Hindlimb muscle (tissue), 1 donor: Measurements from ENCODE around the gene LILRB5. TPM values are rescaled to one million over a fixed set of nuclear protein-coding genes. Genes with fewer than 3 reads are reported as not detected.
"Not testable (repeated sequence)": the region's sequence is repeated elsewhere in the genome, so short reads cannot be mapped to it uniquely, and the experiment has no call there.

Experiments used
- DNase-seq: peaks from one replicate; pipeline ENCODE4 v3.0.0-alpha.2; 2013
- polyA plus RNA-seq: library from polyadenylated mRNA; unstranded; fragments of 120-200 nt; gene quantifications from one replicate; pipeline ENCODE4 v1.2.1, GENCODE V29; 2013; ENCODE audit not compliant: insufficient read length

The LILRB5 gene
- polyA plus RNA-seq, 1 donor = 7.1 TPM

DNA sequence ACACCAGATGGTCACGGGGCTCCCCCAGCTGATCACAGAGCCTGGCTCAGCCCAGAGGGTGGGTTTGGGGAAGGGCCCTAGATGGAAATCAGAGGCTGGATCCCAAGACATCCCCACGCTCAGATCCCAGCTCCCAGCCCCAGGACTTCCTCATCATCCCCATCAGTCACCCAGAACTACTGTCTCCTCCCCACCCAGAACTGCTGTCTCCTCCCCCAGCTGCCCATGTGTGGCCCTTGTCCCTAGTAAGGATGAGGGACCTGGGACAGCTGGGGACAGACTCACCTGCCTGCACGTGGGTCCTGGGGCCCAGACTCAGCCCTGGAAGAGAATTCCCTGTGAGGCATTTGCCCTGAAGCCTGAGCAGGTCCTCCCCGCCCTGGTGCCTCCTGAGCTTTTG lies 14.8 kb downstream of the LILRB5 start:
- DNase-seq = not testable (repeated sequence)

DNA sequence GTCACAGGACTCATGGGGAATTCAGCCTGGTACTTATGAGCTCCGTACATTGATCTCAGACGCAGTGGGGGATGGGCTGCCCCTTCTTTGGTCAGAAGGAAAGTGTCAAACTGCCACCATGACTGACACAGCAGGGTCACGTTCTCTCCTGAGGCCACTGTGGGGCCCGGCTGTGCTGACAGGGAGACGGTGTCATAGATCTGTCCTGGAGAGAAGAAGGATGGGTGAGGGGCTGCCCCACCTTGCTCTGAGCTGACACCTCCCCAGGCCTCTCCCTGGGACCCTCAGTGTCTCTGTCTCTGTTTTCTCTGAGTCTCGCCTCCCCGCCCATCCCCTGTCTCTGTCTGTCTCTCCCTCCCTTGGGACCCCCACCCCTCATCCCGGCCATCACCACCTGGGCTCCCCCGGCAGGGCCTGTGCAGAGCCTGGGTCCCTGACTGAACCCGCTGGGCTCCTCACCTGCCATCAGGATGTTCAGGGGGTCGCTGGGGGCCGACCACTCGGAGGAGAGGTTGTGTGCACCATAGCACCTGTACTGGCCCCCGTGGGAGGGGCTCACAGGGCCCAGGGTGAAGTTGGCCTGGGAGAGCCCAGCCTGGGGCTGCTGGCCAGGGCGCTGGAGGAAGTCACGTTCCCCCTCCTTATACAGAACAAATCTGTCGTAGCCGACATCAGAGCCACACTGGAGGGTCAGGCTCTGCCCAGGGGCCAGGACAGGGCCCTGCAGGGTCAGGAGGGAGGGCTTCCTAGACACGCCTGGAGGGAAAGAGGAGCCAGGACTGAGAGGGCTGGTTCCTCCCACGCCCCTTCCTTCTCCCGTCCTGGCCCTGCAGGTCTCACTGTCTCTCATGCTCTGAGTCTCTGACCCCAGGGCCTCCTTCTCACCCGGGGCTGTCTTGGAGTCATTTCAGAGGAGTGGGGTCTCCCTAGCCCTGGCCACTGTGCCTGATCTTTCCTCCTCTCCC lies 16.4 kb downstream of the LILRB5 start:
- not testable (repeated sequence) for DNase-seq

DNA sequence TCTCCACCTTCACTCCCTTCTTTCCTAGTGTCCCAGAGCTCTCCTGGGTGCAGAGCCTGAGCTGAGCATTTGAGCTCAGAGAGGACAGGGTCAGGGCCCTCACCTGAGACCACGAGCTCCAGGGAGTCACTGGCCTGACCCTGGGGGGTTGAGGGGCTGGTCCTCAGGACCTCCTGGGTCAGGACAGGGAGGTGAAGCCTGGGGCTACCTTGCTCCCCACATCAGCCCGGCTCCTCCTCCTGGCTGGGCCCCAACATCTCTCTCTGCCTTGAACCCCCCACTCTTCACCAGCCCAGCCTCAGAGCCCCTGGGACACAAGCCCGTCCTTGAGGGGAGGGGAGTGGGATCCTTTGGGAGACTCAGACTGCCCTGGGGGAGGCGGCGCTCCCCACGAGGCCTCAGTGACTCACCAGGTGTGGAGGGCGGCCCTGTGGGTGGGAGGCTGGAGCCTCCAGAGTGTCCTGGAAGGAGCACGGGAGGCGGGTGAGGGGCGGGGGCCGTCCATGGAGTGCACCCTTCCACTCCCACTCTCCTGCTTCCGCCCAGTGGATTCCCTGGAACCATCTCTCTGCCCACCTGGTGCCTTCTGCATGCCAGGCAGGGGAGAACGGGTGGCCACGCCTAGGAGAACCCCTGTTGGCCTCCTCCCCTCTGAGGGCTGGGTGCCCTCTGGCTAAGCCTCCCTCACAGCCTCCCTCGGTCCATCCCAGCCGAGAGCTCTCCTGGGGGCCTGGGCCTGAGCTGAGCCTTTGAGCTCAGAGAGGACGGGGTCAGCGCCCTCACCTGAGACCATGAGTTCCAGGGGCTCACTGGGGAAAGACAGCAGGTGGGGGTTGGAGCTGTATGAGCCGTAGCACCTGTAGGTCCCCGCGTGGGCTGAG lies 17.3 kb downstream of the LILRB5 start:
- DNase-seq = not testable (repeated sequence)

DNA sequence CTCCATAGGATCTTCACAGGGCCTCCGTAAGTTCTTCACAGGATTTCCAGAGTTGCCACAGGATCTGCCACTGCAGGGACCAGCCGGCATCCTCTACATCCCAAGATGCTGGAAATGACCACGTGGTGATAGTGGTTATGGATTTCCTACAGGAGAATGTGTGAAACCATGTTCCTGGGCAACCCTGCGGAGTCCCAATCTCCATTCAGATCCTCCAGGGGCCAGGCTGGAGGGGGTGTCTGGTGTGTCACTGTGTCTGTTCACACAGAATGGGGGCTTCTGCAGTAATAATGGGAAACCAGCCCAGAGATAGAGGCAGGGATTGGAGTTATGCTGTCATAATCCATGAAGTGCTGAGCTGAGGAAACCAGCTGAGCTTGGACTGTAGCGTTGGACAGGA lies 23.1 kb downstream of the LILRB5 start:
- DNase-seq = no peak

DNA sequence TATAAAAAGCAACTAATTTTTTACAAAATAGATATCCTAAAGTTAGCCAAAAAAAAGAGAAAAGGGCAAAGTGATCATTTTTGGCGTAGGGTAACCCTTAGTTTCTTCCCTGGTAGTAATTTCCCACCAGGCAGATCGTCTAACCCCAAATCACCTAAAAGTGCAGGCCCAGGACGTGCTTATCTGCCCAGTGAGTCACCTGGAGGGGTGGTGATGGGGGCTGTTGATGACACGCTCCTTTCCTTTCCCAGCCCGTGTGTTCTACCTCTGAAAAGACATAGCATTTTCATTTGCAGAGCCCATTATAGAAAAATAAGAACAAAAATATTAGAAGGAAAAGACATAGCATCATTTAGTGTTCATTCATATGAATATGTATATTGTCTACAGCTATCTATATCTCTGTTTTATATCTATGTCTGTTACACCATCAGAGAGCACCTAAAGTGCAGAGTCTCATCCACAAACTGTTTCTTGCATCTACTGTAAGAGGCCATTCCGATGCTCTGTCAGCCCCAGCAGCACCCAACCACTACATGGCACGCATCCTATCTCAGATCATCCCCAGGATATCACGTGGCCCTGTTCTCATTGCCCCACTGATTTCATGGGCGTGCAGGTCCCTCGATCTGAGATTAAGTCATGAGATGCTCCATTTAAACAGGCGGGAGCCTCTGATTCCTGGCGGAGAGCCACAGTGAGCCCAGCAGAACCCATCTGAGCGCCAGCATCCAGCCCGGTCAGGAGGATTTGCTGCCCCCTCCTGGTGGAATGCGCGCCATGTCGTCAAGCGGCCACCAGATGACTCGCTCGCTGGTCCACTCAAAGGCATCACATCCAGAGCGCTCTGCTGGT lies 25.8 kb downstream of the LILRB5 start:
- DNase-seq = peak; percentile 74

DNA sequence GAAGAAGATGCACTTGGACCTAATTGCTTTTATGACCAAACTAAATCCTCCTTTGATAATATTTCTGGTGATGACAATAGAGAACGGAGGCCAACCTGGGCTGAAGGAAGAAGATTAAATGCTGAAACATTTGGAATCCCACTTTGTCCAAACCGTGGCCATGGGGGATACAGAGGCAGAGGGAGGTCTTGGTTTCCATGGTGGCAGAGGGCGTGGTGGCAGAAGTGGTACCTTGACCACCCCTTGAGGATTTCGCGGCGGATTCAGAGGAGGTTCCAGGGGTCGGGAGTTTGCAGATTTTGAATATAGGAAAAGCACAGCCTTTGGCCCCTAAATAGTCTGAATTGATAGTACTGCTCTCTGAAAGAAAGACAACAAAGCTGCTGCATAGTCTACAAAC lies 27.0 kb downstream of the LILRB5 start:
- no peak for DNase-seq

DNA sequence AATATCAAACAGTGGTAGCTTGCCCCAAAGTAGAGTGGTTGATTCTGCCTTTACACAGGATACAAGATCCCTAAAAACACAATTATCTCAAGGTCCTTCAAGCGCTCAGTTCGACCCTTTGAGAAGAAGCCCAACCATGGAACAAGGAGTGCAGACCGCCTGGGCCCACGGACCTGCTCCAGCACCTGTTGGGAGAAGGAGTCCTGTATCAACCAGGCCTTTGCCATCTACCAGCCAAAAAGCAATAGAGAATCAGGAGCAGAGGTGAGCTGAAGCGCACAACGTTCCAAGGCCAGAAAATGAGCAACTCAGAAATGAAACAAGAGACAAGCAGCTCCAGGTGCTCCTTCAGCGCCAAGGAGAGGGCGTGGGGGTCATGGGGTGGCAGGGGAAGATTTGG lies 27.9 kb downstream of the LILRB5 start:
- no peak for DNase-seq

DNA sequence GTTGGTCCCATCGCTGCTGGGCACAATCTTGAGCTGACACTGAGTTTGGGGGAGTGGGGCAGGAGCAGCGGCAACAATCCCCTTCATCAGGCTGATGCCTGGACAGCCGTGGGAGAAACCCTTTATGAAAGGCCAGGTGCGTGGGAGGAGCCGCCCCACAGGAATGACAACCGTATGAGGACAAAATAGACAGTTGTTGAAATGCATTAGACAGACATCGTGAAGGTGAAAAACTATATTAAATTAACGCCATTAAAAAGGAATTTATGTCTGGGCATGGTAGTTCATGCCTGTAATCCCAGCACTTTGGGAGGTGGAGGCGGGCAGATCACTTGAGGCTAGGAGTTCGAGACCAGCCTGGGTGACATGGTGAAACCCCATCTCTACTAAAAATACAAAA lies 32.5 kb downstream of the LILRB5 start:
- not testable (repeated sequence) for DNase-seq

DNA sequence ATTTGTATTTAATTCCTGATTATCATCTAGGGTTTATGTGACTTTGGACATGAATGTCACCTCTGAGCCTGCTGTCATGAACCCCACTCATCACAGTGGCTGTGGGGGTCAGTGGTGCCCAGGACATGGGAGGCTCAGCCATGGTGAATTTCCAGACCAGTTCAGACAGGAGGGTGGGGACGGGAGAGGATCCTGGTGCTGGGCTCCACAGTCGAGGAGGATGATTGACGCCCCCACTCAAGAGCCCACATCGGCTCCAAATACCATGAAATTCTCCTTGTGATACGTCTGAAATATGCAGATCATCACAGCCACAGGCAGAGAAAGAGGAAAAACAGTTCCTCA lies 33.2 kb downstream of the LILRB5 start:
- DNase-seq = not testable (repeated sequence)

DNA sequence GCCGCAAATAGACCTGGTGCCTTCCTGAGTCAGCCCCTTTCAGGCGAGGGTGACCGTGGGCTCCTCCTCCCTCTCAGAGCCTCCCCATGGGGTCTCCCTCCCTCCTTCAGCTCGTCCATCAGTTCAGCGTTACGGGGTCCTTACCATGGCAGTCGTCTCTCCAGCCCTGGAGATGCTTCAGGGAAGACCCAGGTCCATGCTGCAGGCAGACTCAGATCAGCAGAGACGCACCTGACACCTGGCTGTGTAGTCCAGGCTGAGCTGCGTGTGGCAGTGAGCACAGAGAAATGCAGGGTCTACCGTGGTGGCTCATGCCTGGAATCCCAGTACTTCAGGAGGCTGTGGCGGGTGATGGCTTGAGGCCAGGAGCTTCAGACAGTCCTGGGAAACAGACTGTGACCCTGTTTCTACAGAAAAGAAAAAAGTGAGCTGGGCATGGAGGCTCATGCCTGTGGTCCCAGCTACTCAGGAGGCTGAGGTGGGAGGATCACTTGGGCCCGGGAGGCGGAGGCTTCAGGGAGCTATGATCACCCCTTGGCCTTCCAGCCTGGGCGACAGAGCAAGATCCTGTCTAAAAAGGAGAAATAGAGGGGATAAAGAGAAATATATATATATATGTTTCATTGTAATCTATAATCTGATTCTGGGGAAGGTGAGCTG lies 33.7 kb downstream of the LILRB5 start:
- DNase-seq = not testable (repeated sequence)

DNA sequence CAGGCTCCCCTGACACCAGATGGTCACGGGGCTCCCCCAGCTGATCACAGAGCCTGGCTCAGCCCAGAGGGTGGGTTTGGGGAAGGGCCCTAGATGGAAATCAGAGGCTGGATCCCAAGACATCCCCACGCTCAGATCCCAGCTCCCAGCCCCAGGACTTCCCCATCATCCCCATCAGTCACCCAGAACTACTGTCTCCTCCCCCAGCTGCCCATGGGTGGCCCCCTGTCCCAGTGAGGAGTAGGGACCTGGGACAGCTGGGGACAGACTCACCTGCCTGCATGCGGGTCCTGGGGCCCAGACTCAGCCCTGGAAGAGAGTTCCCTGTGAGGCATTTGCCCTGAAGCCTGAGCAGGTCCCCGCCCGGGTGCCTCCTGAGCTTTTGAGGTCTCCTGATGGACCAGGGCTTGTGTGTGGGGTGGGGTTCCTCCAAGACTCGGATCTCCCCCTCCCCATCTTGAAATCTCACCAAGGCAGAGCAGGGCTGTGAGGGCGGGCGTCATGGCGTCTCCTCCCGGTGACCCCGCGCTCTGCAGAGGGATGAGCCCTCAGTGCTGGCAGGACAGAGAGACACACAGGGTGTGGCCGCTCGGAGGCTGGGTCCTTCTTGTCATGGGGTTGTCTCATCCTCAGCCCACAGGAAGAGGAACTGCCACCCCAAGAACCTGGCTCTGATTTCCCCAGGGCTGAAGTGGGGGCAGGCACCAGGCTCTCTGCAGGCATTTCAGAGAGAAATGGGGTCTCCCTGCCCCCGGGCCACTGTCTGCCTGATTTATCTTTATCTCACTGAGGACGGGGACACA lies 34.4 kb downstream of the LILRB5 start, which contains the start of gene LILRB3:
Gene LILRB3, minus strand, starts transcription at position 534 of the 803 bp plus-strand sequence. Its CDS starts 31 bp downstream, at position 503.
- not testable (repeated sequence) for DNase-seq

DNA sequence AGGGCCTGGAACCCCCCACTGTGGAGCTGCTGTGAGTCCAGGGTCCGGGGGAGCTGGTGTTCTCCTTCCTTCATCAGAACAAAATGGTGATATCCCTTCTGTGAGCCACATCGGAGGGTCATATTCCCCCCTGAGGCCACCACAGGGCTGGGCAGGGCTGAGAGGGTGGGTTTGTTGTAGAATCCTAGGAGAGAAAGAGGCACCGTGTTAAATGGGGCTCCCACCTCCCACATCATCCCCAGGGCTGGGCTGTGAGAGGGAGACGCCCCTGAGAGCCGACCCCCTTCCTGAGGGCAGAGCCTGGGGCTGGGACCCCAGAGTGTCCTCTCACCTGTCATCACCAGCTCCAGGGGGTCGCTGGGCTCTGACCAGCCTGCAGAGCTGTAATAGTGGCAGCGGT lies 35.1 kb downstream of the LILRB5 start:
- DNase-seq = not testable (repeated sequence)

DNA sequence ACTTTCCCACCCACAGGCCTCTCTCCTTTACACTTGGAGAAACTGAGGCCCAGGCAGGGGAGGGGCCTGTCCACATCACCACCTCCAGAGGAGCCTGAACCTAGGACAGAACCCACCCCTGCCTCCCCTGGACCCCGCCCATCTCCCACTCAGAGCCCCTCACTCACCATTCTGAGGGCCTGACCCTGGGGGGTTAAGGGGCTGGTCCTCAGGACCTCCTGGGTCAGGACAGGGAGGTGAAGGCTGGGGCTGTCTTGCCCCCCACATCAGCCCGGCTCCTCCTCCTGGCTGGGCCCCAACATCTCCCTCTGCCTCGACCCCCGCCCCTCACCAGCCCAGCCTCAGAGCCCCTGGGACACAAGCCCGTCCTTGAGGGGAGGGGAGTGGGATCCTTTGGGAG lies 37.4 kb downstream of the LILRB5 start:
- DNase-seq = not testable (repeated sequence)

DNA sequence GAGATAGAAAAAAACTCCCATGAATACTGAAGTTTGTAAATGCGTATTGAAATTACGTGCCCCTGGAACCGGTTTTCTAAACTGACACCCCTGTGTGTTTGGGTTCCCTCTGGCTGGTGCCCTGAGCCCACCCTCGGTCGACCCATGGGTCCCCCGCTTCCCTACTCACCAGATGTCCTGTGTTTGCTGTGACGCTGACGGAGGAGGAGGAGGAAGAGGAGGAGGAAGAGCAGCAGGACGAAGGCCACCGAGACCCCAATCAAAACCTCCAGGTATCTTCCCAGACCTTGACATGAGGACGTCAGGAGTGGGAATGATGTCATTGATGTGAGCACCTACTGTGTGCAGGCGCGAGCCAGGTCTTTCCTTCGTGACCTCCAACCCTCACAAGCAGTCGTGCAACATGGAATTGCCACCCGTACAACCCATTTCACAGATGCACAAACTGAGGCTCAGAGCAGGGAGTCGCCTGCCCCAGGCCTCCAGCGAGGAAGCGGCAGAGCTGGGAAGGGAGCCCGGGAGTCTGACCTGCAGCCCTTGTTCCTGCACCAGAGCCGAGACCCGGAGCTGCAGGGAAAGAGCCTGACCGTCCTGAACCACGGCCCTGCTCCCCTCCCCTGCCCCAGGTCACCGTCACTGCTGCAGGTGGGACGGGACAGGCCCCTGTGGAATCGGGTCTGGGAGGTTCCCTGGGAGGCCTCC lies 38.0 kb downstream of the LILRB5 start:
- DNase-seq = no peak

DNA sequence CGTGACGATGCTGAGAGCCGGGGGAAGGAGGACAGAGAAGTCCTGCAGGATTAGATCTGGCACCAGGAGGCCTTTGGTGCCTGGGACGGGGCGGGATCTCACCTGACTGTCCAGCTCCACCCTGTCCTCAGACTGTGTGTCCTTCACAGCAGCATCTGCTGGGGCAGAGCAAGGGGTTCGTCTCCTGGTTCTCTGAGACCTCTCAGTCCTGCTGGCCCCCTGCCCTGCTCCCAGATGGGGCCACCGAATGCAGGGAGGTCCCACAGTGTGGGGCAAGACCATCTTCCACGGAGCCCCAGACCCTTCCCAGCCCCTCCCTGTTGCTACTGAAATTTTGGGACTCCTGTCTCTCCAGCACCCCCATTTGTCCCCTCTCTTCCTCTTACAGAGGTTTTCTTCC lies 38.8 kb downstream of the LILRB5 start:
- no peak for DNase-seq

DNA sequence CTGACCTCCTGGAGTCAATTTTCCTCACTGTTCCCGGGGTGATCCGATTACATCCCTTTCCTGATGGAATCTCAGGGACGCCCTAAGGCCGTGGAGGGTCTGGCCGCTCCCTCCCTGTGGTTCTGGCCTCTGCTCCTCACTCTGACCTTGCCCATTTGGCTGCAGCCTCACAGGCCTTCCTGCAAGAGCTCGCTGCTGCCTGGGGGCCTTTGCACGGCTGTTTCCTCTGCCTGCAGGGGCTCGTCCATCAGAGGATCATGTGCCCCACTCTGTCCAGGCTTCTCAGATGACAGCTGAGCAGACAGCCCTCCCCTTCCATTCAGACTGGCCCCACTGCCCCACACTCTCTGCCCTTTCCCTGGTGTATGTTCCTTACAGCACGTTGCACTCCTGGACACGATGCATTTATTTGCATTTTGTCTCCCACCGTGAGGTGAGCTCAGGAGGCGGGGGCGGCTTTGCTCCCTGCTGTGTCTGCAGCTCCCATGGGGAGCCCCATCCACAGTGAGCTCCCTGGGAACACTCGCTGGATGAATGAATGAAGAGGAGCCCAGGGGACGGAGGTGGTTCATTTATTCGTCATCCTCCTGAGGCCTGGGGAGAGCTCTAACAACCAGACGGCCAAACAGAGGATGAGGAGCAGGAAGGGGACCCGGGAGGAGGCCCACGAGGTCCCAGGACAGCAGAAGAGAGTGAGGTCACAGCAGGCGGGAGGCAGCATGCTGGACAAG lies 39.4 kb downstream of the LILRB5 start:
- not testable (repeated sequence) for DNase-seq

DNA sequence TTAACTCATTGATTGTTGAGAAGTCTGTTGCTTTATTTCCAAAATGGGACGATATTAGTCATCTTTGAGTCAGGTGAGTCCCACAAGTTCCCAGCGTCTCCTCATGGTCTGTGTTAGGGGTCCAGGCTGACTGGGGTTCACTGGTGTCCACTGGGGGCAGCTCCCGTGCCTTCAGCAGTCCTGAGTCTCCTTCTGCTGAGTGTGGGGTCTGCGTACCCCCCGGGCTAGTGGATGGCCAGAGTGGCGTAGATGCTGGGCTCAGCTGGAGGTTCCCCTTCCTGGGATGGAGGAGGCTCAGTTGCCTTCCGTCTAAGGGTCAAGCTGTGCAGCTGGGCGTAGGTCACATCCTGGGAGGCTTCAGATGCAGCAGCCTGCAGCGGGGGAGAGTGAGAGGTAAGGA lies 40.2 kb downstream of the LILRB5 start:
- DNase-seq = no peak

DNA sequence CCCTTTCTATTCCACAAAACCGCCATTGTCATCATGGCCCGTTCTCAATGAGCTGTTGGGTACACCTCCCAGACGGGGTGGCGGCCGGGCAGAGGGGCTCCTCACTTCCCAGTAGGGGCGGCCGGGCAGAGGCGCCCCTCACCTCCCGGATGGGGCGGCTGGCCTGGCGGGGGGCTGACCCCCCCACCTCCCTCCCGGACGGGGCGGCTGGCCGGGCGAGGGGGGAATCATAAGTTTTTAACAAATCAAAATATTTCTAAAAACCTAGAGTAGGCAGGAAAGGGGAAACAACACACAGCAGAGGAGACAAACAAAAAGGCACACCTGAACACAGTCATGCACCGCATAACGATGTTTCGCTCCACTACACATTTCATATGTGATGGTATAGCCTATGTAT lies 42.3 kb downstream of the LILRB5 start:
- not testable (repeated sequence) for DNase-seq

DNA sequence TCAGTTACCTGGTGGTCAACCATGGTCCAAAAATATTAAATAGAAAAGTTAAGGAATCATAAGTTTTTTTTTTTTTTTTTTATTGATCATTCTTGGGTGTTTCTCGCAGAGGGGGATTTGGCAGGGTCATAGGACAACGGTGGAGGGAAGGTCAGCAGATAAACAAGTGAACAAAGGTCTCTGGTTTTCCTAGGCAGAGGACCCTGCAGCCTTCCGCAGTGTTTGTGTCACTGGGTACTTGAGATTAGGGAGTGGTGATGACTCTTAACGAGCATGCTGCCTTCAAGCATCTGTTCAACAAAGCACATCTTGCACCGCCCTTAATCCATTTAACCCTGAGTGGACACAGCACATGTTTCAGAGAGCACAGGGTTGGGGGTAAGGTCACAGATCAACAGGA lies 42.9 kb downstream of the LILRB5 start:
- DNase-seq = not testable (repeated sequence)
